Liver (tissue), 9 donors: ENCODE data around the gene SLC38A10. TPM values are rescaled to one million over a fixed set of nuclear protein-coding genes. Genes with fewer than 3 reads are reported as not detected.

Source experiments
- DNase-seq: peaks from one replicate; pipeline ENCODE4 v3.0.0-alpha.2; 2017; ENCODE audit warnings: low spot score
- H3K27ac ChIP-seq, 2 donors: one replicate each; pipeline ENCODE4 v1.7.0; 2013; ENCODE audit warnings: inconsistent platforms in 2 of 2, low read length in 2 of 2, control low read depth in 1 of 2, low read depth in 1 of 2, mild to moderate bottlenecking in 1 of 2
- H3K27me3 ChIP-seq, 4 donors: one replicate each; pipeline versions ENCODE4 v1.6.1 to v1.7.0; 2013; ENCODE audit warnings: low read length in 3 of 4, inconsistent platforms in 1 of 4, mild to moderate bottlenecking in 1 of 4, moderate library complexity in 1 of 4; ENCODE audit not compliant: control insufficient read depth in 4 of 4, insufficient read depth in 4 of 4
- H3K36me3 ChIP-seq, 4 donors: one replicate each; pipeline versions ENCODE4 v1.6.1 to v1.7.0; 2013; ENCODE audit warnings: low read length in 3 of 4, mild to moderate bottlenecking in 3 of 4, low read depth in 1 of 4, moderate library complexity in 1 of 4; ENCODE audit not compliant: control insufficient read depth in 4 of 4, insufficient read depth in 3 of 4
- H3K4me1 ChIP-seq, 4 donors: one replicate each; pipeline versions ENCODE4 v1.6.1 to v1.7.0; 2013; ENCODE audit warnings: low read length in 3 of 4, mild to moderate bottlenecking in 3 of 4, moderate library complexity in 1 of 4; ENCODE audit not compliant: control insufficient read depth in 4 of 4, insufficient read depth in 4 of 4
- H3K4me3 ChIP-seq, 3 donors: one replicate each; pipeline versions ENCODE4 v1.6.1 to v1.7.0; 2013; ENCODE audit warnings: low read length in 3 of 3, control low read depth in 1 of 3, low read depth in 1 of 3, mild to moderate bottlenecking in 1 of 3
- H3K9ac ChIP-seq, 2 donors: one replicate each; pipeline ENCODE4 v1.7.0; 2013; ENCODE audit warnings: low read length in 2 of 2, mild to moderate bottlenecking in 2 of 2, moderate library complexity in 2 of 2, control low read depth in 1 of 2, low read depth in 1 of 2
- H3K9me3 ChIP-seq, 4 donors: one replicate each; pipeline versions ENCODE4 v1.6.1 to v1.7.0; 2013; ENCODE audit warnings: low read length in 3 of 4; ENCODE audit not compliant: control insufficient read depth in 4 of 4
- ATF3 ChIP-seq: IDR thresholded peaks from 2 replicates; pipeline ENCODE4 v1.6.1; 2016; ENCODE audit warnings: antibody characterized with exemption
- CTCF ChIP-seq: fragments of 150-350 bp; IDR thresholded peaks from 2 replicates; pipeline ENCODE4 v1.5.1; 2017; ENCODE audit warnings: improper control_type of control experiment, low read depth, low read length; ENCODE audit not compliant: missing input control
- EGR1 ChIP-seq, 2 donors: IDR thresholded peaks; 2 replicates each; pipeline ENCODE4 v1.6.1; 2016 to 2018; ENCODE audit warnings: antibody characterized with exemption in 2 of 2, low read depth in 2 of 2
- FOXA1 ChIP-seq: IDR thresholded peaks from 2 replicates; pipeline ENCODE4 v1.6.1; 2016; ENCODE audit warnings: antibody characterized with exemption
- FOXA2 ChIP-seq: IDR thresholded peaks from 2 replicates; pipeline ENCODE4 v1.6.1; 2016; ENCODE audit warnings: antibody characterized with exemption
- GABPA ChIP-seq, 2 donors: IDR thresholded peaks in 1 of 2; conservative IDR thresholded peaks in 1 of 2; 2 replicates each; pipeline ENCODE4 v1.6.1; 2016; ENCODE audit warnings: antibody characterized with exemption in 2 of 2, mild to moderate bottlenecking in 1 of 2, moderate library complexity in 1 of 2
- HNF4G ChIP-seq: IDR thresholded peaks from 2 replicates; pipeline ENCODE4 v1.6.1; 2016; ENCODE audit warnings: antibody characterized with exemption
- JUND ChIP-seq, 2 donors: IDR thresholded peaks; 2 replicates each; pipeline ENCODE4 v1.6.1; 2016; ENCODE audit warnings: antibody characterized with exemption in 2 of 2
- MAX ChIP-seq: IDR thresholded peaks from 2 replicates; pipeline ENCODE4 v1.6.1; 2016; ENCODE audit warnings: antibody characterized with exemption
- NR2F2 ChIP-seq: IDR thresholded peaks from 2 replicates; pipeline ENCODE4 v1.6.1; 2016; ENCODE audit warnings: antibody characterized with exemption
- RAD21 ChIP-seq, 2 donors: IDR thresholded peaks; 2 replicates each; pipeline ENCODE4 v1.6.1; 2016; ENCODE audit warnings: antibody characterized with exemption in 2 of 2, mild to moderate bottlenecking in 2 of 2
- REST ChIP-seq: IDR thresholded peaks from 2 replicates; pipeline ENCODE4 v1.6.1; 2016; ENCODE audit warnings: antibody characterized with exemption, mild to moderate bottlenecking
- TAF1 ChIP-seq: conservative IDR thresholded peaks from 2 replicates; pipeline ENCODE4 v1.6.1; 2016; ENCODE audit warnings: antibody characterized with exemption, mild to moderate bottlenecking
- ZBTB33 ChIP-seq: IDR thresholded peaks from 2 replicates; pipeline ENCODE4 v1.6.1; 2016; ENCODE audit warnings: antibody characterized with exemption
- WGBS: extraction: QIAGEN DNeasy Blood & Tissue Kit; methylation state at CpG from one replicate; pipeline ENCODE4 v1.1.7; 2013; 5-methylcytosine and 5-hydroxymethylcytosine counted together
- polyA plus RNA-seq, 2 donors: library from polyadenylated mRNA; stranded (reverse) in 1 of 2; unstranded in 1 of 2; fragments of 200-250 nt in 1 of 2; fragments of >200 nt in 1 of 2; fragmentation: Nextera tagmentation in 1 of 2; extraction: Ambion mirVana in 1 of 2; gene quantifications; one replicate each; pipeline versions ENCODE4 v1.2.1 to v1.2.3, GENCODE V29; 2013 to 2015
- total RNA-seq, 2 donors: library from RNA; depleted of rRNA; stranded (reverse); fragments of >200 nt; gene quantifications; one replicate each; pipeline ENCODE4 v1.2.3, GENCODE V29; 2014
- donor health status: healthy.
- donor health status: healthy.
- donor health status: healthy.
- donor health status: healthy.
- donor health status: healthy.

SLC38A10 gene
- total and polyA plus RNA-seq, 4 donors: 29.3 to 117 (median 54.7) TPM

GRCh38 chr17:81274471-81274855, 20.6 kb downstream of the SLC38A10 start:
- no peaks in the 10 kb centered on the region for H3K9me3 ChIP-seq
- 97% methylated on average over 14 of the region's 14 CpGs for WGBS
- H3K4me1 ChIP-seq: no peaks in the 10 kb centered on the region
- H3K27ac ChIP-seq: no peak overlapping the region
- H3K4me3 ChIP-seq: no peak overlapping the region
- TF ChIP-seq MAX: no peak
- no peak for TF ChIP-seq GABPA (IDR thresholded peaks at IDR 0.05 in 1 of 2, conservative IDR thresholded peaks at IDR 0.05 in 1 of 2)
- TF ChIP-seq CTCF: no peak
- TF ChIP-seq RAD21 (IDR thresholded peaks at IDR 0.05): no peak
- TF ChIP-seq HNF4G: no peak
- no peak for TF ChIP-seq ATF3
- TF ChIP-seq JUND (IDR thresholded peaks at IDR 0.05): no peak
- TF ChIP-seq FOXA1: no peak
- no peak overlapping the region for H3K9ac ChIP-seq
- DNase-seq: no peak
- H3K27me3 ChIP-seq: no peaks in the 10 kb centered on the region
- H3K36me3 ChIP-seq: peaks cover 43 to 88% (median 51%) of the 10 kb centered on the region in 4 donors

- no peaks in the 10 kb centered on the region for H3K9me3 ChIP-seq
- H3K4me1 ChIP-seq: no peaks in the 10 kb centered on the region
- TF ChIP-seq NR2F2 (no peak), REST (no peak), TAF1 (no peak)
- DNase-seq: no peak
- peaks cover 41 to 88% (median 48%) of the 10 kb centered on the region in 4 donors for H3K36me3 ChIP-seq
- WGBS: 94% methylated on average over 31 of the region's 31 CpGs
- H3K27ac ChIP-seq: no peak overlapping the region
- no peaks in the 10 kb centered on the region for H3K27me3 ChIP-seq
- H3K4me3 ChIP-seq: no peak overlapping the region
- H3K9ac ChIP-seq: no peak overlapping the region
Observed at GRCh38 chr17:81273698-81274470, 21.2 kb downstream of the SLC38A10 start.

- TF ChIP-seq HNF4G (no peak), MAX (no peak), GABPA (IDR thresholded peaks at IDR 0.05 in 1 of 2, conservative IDR thresholded peaks at IDR 0.05 in 1 of 2) (no peak), ZBTB33 (no peak), REST (no peak), RAD21 (IDR thresholded peaks at IDR 0.05) (no peak), FOXA2 (no peak), EGR1 (IDR thresholded peaks at IDR 0.05; ENCODE audit: low read depth in 2 of 2) (no peak), TAF1 (no peak)
- Histone ChIP-seq H3K9me3 (no peaks in the 10 kb centered on the region), H3K4me3 (no peak overlapping the region), H3K36me3 (peaks cover 41 to 83% (median 51%) of the 10 kb centered on the region in 4 donors), H3K9ac (no peak overlapping the region), H3K27ac (no peak overlapping the region), H3K27me3 (no peaks in the 10 kb centered on the region), H3K4me1 (no peaks in the 10 kb centered on the region)
- no peak for DNase-seq
- 82% methylated on average over 12 of the region's 12 CpGs for WGBS
Observed at GRCh38 chr17:81272616-81273015, 22.5 kb downstream of the SLC38A10 start.
